Skeletal muscle tissue (tissue), 4 donors: ENCODE results near the gene CX3CL1. TPM values are rescaled to one million over a fixed set of nuclear protein-coding genes. Genes with fewer than 3 reads are reported as not detected.
"Not testable (repeated sequence)": the region's sequence is repeated elsewhere in the genome, so short reads cannot be mapped to it uniquely, and the experiment has no call there.

ENCODE experiments used
- H3K27ac ChIP-seq: one replicate; pipeline ENCODE4 v1.7.0; 2013; ENCODE audit warnings: mild to moderate bottlenecking, low read depth, low read length, inconsistent platforms
- H3K27me3 ChIP-seq, 3 donors: one replicate each; pipeline ENCODE4 v1.7.0; 2013; ENCODE audit warnings: low read length in 3 of 3; ENCODE audit not compliant: control insufficient read depth in 3 of 3, insufficient read depth in 3 of 3
- H3K36me3 ChIP-seq, 3 donors: one replicate each; pipeline ENCODE4 v1.7.0; 2013; ENCODE audit warnings: low read length in 3 of 3; ENCODE audit not compliant: control insufficient read depth in 3 of 3, insufficient read depth in 3 of 3
- H3K4me1 ChIP-seq, 3 donors: one replicate each; pipeline ENCODE4 v1.7.0; 2013; ENCODE audit warnings: low read length in 3 of 3, mild to moderate bottlenecking in 3 of 3; ENCODE audit not compliant: control insufficient read depth in 3 of 3, insufficient read depth in 3 of 3
- H3K4me3 ChIP-seq, 3 donors: one replicate each; pipeline ENCODE4 v1.7.0; 2013; ENCODE audit warnings: low read length in 3 of 3
- H3K9ac ChIP-seq, 3 donors: one replicate each; pipeline ENCODE4 v1.7.0; 2013; ENCODE audit warnings: low read length in 3 of 3, mild to moderate bottlenecking in 3 of 3, moderate library complexity in 2 of 3, low read depth in 1 of 3
- H3K9me3 ChIP-seq, 3 donors: one replicate each; pipeline ENCODE4 v1.7.0; 2013; ENCODE audit warnings: low read length in 3 of 3; ENCODE audit not compliant: control insufficient read depth in 3 of 3
- total RNA-seq: library from RNA; depleted of rRNA; stranded (reverse); fragments of >200 nt; gene quantifications from one replicate; pipeline ENCODE4 v1.2.3, GENCODE V29; 2014
- donor health status: Osteomylitis.

CX3CL1 gene
- total RNA-seq, 1 donor from 2014 or later: 0.52 TPM

DNA sequence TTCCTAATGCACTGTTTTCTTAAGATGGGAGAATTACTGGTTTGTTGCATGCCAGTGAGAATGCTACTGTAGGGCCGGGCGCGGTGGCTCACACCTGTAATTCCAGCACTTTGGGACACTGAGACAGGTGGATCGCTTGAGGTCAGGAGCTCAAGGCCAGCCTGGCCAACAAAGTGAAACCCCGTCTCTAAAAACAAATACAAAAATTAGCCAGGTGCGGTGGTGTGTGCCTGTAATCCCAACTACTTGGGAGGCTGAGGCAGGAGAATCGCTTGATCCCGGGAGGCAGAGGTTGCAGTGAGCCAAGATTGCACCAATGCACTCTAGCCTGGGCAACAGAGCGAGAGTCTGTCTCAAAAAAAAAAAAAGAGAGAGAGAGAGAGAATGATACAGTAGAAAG lies 29.7 kb upstream of the CX3CL1 start:
- H3K9ac ChIP-seq, H3K36me3 ChIP-seq, H3K9me3 ChIP-seq, H3K4me1 ChIP-seq, H3K27me3 ChIP-seq, H3K4me3 ChIP-seq, H3K27ac ChIP-seq: not testable (repeated sequence)

DNA sequence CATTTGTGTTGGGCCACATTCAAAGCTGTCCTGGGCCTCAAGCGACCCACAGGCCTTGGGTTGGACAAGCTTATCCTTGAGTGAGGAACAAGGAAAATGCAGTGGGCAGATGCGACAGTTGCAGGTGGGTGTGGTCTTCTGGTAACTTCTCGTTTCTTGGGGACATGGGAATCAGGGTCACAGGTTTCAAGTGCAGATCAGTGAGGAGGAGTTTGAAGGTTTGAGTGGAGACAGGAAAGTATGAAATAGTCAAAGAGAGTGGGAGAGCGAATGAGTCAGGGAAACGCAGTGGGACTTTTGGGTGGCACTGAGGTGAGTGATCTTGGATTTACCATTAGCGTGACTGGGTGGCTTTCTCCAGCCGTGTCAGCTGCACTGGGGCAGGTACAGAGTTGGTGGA lies 29.1 kb upstream of the CX3CL1 start:
- H3K27ac ChIP-seq: no peak overlapping the region
- H3K9me3 ChIP-seq: no peaks in the 10 kb centered on the region
- H3K4me3 ChIP-seq: no peak overlapping the region
- H3K4me1 ChIP-seq: peaks cover 0 to 3% (median 0%) of the 10 kb centered on the region in 3 donors
- peaks cover 0 to 6% (median 4%) of the 10 kb centered on the region in 3 donors for H3K27me3 ChIP-seq
- H3K36me3 ChIP-seq: no peaks in the 10 kb centered on the region
- no peak overlapping the region for H3K9ac ChIP-seq

DNA sequence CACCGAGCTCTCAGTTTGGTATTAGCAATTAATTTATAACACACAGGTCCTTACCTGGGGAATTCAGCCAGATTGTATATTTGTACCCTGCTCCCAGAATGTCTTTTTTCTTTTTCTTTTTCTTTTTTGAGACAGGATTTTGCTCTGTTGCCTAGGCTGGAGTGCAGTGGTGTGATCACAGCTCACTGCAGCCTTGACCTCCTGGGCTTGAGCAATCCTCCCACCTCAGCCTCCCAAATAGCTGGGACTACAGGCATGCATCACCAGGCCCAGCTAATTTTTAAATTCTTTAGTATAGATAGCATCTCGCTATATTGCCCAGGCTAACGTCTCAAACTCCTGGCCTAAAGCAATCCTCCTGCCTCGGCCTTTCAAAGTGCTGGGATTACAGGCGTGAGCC lies 28.2 kb upstream of the CX3CL1 start:
- not testable (repeated sequence) for H3K27me3 ChIP-seq, H3K9ac ChIP-seq, H3K4me3 ChIP-seq, H3K9me3 ChIP-seq, H3K36me3 ChIP-seq, H3K4me1 ChIP-seq, H3K27ac ChIP-seq

DNA sequence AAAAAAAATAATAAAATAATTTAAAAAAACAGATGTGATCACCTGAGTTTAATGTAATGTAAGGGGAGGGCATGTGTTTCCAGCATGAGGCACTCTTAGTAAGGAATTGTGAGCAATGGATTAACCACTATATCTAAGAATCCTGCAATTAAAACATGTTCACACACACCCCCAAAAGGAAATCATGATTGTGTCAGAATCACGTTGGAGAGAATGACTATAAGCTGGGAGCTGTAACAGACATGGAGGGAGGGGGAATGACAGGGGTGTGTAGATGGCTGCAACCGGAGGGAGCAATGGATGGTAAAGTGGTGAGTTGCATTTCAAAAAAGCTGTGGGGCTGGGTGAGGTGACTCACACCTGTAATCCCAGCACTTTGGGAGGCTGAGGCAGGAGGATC lies 27.3 kb upstream of the CX3CL1 start:
- Histone ChIP-seq H3K9me3 (no peaks in the 10 kb centered on the region), H3K27ac (no peak overlapping the region), H3K36me3 (no peaks in the 10 kb centered on the region), H3K9ac (no peak overlapping the region), H3K27me3 (peaks cover 0 to 6% (median 5%) of the 10 kb centered on the region in 3 donors), H3K4me3 (no peak overlapping the region), H3K4me1 (peaks cover 0 to 3% (median 0%) of the 10 kb centered on the region in 3 donors)

DNA sequence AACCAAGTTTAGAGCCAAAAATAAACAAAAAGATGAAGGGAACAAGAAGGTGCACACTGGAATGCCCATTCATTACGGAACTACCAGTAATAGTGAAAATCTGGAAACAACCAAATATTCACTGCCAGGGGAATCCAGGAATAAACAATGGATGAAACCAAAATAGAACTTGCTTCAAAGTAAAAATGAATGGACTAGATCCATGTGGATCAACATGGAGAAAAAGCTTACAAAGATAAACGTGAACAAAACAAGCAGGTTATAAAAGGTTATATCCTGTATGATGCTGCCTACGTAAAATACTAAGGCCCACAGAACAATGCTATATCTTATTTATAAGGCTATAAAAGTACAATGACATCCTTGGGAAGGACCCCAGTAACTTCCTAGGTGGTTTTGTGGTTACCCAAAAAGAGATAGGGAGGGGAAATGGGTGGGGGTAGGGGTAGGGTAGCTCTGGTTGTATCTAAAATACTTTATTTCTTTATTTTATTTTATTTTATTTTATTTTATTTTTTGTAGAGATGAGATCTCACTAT lies 26.6 kb upstream of the CX3CL1 start:
- Histone ChIP-seq H3K9ac (no peak overlapping the region), H3K4me1 (peaks cover 0 to 3% (median 0%) of the 10 kb centered on the region in 3 donors), H3K36me3 (no peaks in the 10 kb centered on the region), H3K9me3 (no peaks in the 10 kb centered on the region), H3K4me3 (no peak overlapping the region), H3K27me3 (peaks cover 0 to 6% (median 5%) of the 10 kb centered on the region in 3 donors), H3K27ac (no peak overlapping the region)

DNA sequence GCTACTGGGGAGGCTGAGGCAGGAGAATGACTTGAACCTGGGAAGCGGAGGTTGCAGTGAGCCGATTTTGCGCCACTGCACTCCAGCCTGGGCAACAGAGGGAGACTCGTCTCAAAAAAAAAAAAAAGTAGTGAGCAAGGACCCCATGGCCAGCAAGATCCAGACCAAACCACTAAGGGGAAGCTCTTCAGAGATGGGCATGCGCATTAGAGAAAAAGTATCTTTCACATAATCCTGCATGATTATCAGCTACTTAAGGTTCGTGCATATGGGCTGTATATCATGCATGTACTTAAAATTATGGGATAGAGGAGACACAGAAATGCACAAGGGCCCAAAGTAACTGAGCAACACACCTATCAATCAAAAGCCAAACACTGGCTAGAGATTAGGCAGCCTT lies 24.4 kb upstream of the CX3CL1 start:
- Histone ChIP-seq H3K9me3 (no peaks in the 10 kb centered on the region), H3K4me1 (no peaks in the 10 kb centered on the region), H3K9ac (no peak overlapping the region), H3K27me3 (peaks cover 0 to 4% (median 2%) of the 10 kb centered on the region in 3 donors), H3K36me3 (no peaks in the 10 kb centered on the region), H3K4me3 (no peak overlapping the region), H3K27ac (no peak overlapping the region)

DNA sequence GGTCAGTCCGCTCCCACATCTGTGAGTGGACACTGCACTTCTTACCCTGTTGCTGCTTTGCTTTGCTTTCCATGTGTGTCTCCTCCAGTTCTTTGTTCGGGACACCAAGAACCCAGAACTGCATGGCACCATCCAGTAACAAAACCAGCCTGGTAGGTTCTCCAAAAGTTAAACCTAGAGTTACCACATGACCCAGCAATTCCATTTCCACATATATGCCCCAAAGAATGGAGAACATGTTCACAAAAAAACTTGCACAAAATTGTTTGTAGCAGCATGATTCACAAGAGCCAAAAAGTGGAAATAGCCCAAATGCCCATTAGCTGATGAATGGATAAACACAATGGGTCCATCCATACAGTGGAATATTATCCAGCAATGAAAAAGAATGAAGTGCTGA lies 24.0 kb upstream of the CX3CL1 start:
- no peaks in the 10 kb centered on the region for H3K36me3 ChIP-seq
- H3K27me3 ChIP-seq: peaks cover 0 to 4% (median 2%) of the 10 kb centered on the region in 3 donors
- no peak overlapping the region for H3K4me3 ChIP-seq
- H3K9ac ChIP-seq: no peak overlapping the region
- no peak overlapping the region for H3K27ac ChIP-seq
- H3K4me1 ChIP-seq: no peaks in the 10 kb centered on the region
- no peaks in the 10 kb centered on the region for H3K9me3 ChIP-seq

DNA sequence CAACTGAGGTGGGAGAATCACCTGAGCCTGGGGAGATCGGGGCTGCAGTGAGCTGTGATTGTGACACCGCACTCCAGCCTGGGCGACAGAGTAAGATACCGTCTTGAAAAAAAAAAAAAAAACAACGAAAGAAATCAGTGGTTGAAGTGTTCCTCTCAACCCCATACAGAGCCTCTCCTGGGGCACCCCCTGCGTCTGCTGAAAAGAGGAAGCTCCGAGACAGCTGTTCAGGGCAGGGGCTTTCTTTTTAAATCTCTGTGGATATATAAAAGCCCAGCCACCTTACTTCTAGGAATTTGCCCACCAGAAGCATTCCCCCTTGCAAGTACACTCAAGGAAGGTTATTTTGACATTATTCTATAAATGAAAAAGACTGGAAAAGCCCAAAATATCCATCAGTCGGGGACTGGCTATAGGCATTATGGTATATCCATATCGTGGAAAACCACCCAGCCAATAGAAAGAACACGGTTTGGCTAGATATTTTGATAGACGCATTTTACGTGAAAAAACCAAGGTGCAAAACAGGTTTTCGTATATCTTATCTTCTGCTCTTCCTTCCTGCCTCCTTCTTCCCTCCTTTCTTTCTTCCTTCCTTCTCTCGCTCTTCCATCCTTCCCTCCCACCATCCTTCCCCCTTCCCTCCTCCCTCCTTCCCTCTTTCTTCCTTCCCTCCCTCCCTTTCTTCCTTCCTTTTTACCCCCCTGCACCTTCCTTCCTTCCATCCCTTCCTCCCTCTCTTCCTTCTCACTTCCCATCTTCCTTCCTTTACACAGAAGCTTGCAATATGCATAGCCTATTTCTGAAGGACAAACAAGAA lies 22.9 kb upstream of the CX3CL1 start:
- H3K27ac ChIP-seq: no peak overlapping the region
- H3K4me3 ChIP-seq: no peak overlapping the region
- no peaks in the 10 kb centered on the region for H3K36me3 ChIP-seq
- H3K9me3 ChIP-seq: no peaks in the 10 kb centered on the region
- peaks cover 0 to 4% (median 2%) of the 10 kb centered on the region in 3 donors for H3K27me3 ChIP-seq
- H3K4me1 ChIP-seq: no peaks in the 10 kb centered on the region
- H3K9ac ChIP-seq: no peak overlapping the region

DNA sequence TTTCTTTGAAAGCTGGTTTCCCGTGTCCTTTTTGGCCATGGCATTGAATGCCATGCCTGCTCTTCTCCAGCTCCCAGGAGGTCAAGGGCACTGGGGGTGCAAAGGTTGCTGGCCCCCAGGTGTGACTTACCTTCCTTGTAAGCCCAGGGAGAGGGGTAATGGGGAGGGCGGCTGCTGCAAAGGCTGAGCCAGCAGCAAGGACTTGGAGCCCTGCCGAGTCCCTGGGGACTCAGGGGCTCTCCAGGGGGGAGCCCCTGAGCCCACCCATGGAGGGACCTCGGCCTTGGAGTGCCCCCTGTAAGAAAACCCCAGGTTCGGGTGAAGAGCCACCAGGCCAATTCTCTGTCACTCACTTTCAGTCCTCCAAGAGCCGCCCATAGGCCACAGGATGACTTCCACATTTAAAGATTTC lies 19.6 kb upstream of the CX3CL1 start:
- peaks cover 0 to 4% (median 2%) of the 10 kb centered on the region in 3 donors for H3K27me3 ChIP-seq
- no peak overlapping the region for H3K27ac ChIP-seq
- H3K9me3 ChIP-seq: no peaks in the 10 kb centered on the region
- no peak overlapping the region for H3K4me3 ChIP-seq
- no peak overlapping the region for H3K9ac ChIP-seq
- no peaks in the 10 kb centered on the region for H3K36me3 ChIP-seq
- H3K4me1 ChIP-seq: no peaks in the 10 kb centered on the region

DNA sequence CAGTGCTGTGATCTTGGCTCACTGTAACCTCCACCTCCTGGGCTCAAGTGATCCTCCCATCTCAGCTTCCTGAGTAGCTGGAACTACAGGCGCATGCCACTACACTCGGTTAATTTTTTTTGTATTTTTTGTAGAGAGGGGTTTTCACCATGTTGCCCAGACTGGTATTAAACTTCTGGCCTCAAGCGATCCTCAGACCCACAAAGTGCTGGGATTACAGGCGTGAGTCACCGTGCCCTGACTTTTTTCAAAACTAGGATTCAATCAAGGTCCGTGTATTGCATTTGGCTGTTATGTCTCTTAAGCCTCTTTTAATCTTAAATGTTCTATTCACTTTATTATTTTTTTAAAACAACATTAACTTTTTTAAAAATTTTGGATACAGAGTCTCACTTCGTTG lies 18.0 kb upstream of the CX3CL1 start:
- H3K36me3 ChIP-seq: no peaks in the 10 kb centered on the region
- no peaks in the 10 kb centered on the region for H3K27me3 ChIP-seq
- H3K4me1 ChIP-seq: no peaks in the 10 kb centered on the region
- no peak overlapping the region for H3K4me3 ChIP-seq
- H3K27ac ChIP-seq: no peak overlapping the region
- H3K9ac ChIP-seq: no peak overlapping the region
- H3K9me3 ChIP-seq: no peaks in the 10 kb centered on the region
